Measurements from ENCODE around the gene WIPF1. TPM values are rescaled to one million over a fixed set of nuclear protein-coding genes. Genes with fewer than 3 reads are reported as not detected.

Gene WIPF1
- polyA plus RNA-seq, 1 donor from 2014 or later = 0.25 TPM

DNA sequence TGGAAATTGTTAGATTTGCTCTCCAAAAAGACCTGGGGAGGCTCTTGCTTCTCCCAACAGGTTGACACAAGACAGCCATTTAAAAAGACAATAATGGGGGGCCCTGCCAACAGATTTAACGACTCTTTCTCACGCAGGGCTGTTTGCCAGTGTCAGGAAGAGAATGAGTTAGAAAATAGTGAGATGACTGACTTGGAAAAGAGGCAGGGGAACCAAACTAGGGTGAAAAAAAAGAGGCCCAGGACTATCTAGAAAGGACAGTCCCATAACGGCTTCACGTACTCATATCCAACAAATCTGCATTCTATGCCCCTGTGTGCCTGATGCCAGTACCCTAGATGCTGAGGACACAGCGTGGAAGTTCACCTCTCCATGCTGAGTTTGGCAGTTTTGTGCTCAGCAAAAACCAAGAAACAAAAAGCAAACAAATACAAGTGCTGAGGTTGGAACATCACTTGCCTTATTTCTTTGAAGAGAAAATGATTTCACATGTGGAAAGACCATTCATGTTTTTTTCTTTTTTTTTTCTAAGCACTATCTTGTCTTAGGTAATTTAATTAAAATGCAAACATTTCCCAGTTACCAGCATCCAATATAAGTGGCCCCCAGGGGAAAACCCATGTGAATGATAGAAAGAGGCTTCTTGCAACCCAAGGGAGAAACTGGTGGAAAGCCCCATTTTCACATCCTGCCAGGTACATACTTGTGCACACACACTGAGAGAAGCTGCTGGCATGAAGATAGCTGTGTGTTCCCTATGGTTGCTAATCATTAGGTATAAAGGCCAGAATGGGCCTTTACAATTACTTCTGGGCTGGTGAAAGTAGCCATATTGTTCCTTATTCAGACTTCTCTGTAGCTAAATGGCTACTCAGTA, 10.6 kb upstream of the WIPF1 start:
- no peaks in the 10 kb centered on the region for H3K27me3 ChIP-seq (ENCODE audit: insufficient read depth, low read depth, low read length)
- TF ChIP-seq MXI1 (conservative IDR thresholded peaks at IDR 0.05; ENCODE audit: poor library complexity, severe bottlenecking) (no peak), POLR2AphosphoS5 (IDR thresholded peaks at IDR 0.05) (no peak)
- no peaks in the 10 kb centered on the region for H3K9me3 ChIP-seq (ENCODE audit: low read length)
- no peak overlapping the region for H2AFZ ChIP-seq (ENCODE audit: low read depth, low read length)
- H3K79me2 ChIP-seq (replicated peaks; ENCODE audit: insufficient read depth, low read length) = no peaks in the 10 kb centered on the region
- H3K4me2 ChIP-seq (ENCODE audit: low read length) = no peak overlapping the region
- no peaks in the 10 kb centered on the region for H4K20me1 ChIP-seq (ENCODE audit: insufficient read depth)
- no peaks in the 10 kb centered on the region for H3K36me3 ChIP-seq (ENCODE audit: insufficient read depth, low read length)
- no peak overlapping the region for H3K9ac ChIP-seq (ENCODE audit: low read length)
- no peak overlapping the region for H3K27ac ChIP-seq (ENCODE audit: low read length)
- no peak overlapping the region for H3K4me3 ChIP-seq (ENCODE audit: low read length)
- no peaks in the 10 kb centered on the region for H3F3A ChIP-seq (ENCODE audit: insufficient read depth, low read length, poor library complexity, severe bottlenecking)
- H3K9me2 ChIP-seq (ENCODE audit: insufficient read depth, low read length) = no peaks in the 10 kb centered on the region

- no peaks in the 10 kb centered on the region for H3K9me2 ChIP-seq (ENCODE audit: insufficient read depth, low read length)
- H3K4me3 ChIP-seq (ENCODE audit: low read length) = no peak overlapping the region
- no peak overlapping the region for H2AFZ ChIP-seq (ENCODE audit: low read depth, low read length)
- H3K9ac ChIP-seq (ENCODE audit: low read length) = no peak overlapping the region
- H3F3A ChIP-seq (ENCODE audit: insufficient read depth, low read length, poor library complexity, severe bottlenecking) = no peaks in the 10 kb centered on the region
- no peaks in the 10 kb centered on the region for H3K36me3 ChIP-seq (ENCODE audit: insufficient read depth, low read length)
- no peaks in the 10 kb centered on the region for H3K27me3 ChIP-seq (ENCODE audit: insufficient read depth, low read depth, low read length)
- H4K20me1 ChIP-seq (ENCODE audit: insufficient read depth) = no peaks in the 10 kb centered on the region
- no peak for TF ChIP-seq CTCF (IDR thresholded peaks at IDR 0.05; ENCODE audit: poor library complexity, severe bottlenecking)
- no peak for TF ChIP-seq EZH2 (IDR thresholded peaks at IDR 0.05; ENCODE audit: borderline replicate concordance, insufficient read depth, low read length, poor library complexity, severe bottlenecking)
- no peak for TF ChIP-seq MXI1 (conservative IDR thresholded peaks at IDR 0.05; ENCODE audit: poor library complexity, severe bottlenecking)
- no peak for TF ChIP-seq POLR2AphosphoS5 (IDR thresholded peaks at IDR 0.05)
- TF ChIP-seq RAD21 (conservative IDR thresholded peaks at IDR 0.05) = no peak
- no peak for TF ChIP-seq TAF1 (IDR thresholded peaks at IDR 0.05; ENCODE audit: low read depth)
- TF ChIP-seq EP300 (conservative IDR thresholded peaks at IDR 0.05; ENCODE audit: poor library complexity, severe bottlenecking) = no peak
- no peak for TF ChIP-seq SMC3 (conservative IDR thresholded peaks at IDR 0.05; ENCODE audit: poor library complexity)
- TF ChIP-seq, protein P1, sequence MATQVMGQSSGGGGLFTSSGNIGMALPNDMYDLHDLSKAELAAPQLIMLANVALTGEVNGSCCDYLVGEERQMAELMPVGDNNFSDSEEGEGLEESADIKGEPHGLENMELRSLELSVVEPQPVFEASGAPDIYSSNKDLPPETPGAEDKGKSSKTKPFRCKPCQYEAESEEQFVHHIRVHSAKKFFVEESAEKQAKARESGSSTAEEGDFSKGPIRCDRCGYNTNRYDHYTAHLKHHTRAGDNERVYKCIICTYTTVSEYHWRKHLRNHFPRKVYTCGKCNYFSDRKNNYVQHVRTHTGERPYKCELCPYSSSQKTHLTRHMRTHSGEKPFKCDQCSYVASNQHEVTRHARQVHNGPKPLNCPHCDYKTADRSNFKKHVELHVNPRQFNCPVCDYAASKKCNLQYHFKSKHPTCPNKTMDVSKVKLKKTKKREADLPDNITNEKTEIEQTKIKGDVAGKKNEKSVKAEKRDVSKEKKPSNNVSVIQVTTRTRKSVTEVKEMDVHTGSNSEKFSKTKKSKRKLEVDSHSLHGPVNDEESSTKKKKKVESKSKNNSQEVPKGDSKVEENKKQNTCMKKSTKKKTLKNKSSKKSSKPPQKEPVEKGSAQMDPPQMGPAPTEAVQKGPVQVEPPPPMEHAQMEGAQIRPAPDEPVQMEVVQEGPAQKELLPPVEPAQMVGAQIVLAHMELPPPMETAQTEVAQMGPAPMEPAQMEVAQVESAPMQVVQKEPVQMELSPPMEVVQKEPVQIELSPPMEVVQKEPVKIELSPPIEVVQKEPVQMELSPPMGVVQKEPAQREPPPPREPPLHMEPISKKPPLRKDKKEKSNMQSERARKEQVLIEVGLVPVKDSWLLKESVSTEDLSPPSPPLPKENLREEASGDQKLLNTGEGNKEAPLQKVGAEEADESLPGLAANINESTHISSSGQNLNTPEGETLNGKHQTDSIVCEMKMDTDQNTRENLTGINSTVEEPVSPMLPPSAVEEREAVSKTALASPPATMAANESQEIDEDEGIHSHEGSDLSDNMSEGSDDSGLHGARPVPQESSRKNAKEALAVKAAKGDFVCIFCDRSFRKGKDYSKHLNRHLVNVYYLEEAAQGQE (IDR thresholded peaks at IDR 0.05; ENCODE audit: borderline replicate concordance) = no peak
- no peaks in the 10 kb centered on the region for H3K79me2 ChIP-seq (replicated peaks; ENCODE audit: insufficient read depth, low read length)
- H3K27ac ChIP-seq (ENCODE audit: low read length) = no peak overlapping the region
- no peak overlapping the region for H3K4me2 ChIP-seq (ENCODE audit: low read length)
- H3K9me3 ChIP-seq (ENCODE audit: low read length) = no peaks in the 10 kb centered on the region
These were observed 10.0 kb upstream of the WIPF1 start for GRCh38 chr2:174607584-174607983.
